ENCODE data around the gene COL4A3.
A peak's percentile ranks its signal among the peaks of the same experiment; 100 is the strongest.

COL4A3 gene

GRCh38 chr2:227287771-227288170 is 123.3 kb downstream of the COL4A3 start:
- DNase-seq = no peak

GRCh38 chr2:227292314-227292713 is 127.9 kb downstream of the COL4A3 start:
- no peak for DNase-seq

GRCh38 chr2:227293531-227293930 is 129.1 kb downstream of the COL4A3 start:
- DNase-seq = no peak

- DNase-seq = no peak
These were observed 131.4 kb downstream of the COL4A3 start for GRCh38 chr2:227295806-227296205.

GRCh38 chr2:227296671-227297405 is 132.4 kb downstream of the COL4A3 start:
- no peak for DNase-seq

- no peak for DNase-seq
These were observed 137.1 kb downstream of the COL4A3 start for GRCh38 chr2:227301523-227301922.

GRCh38 chr2:227308784-227309183 is 144.4 kb downstream of the COL4A3 start:
- DNase-seq = no peak

GRCh38 chr2:227310756-227311110 is 146.3 kb downstream of the COL4A3 start:
- DNase-seq = no peak

- DNase-seq = no peak
These were observed 147.6 kb downstream of the COL4A3 start for GRCh38 chr2:227311861-227312506.

GRCh38 chr2:227312579-227312978 is 148.2 kb downstream of the COL4A3 start:
- DNase-seq = no peak

- DNase-seq = no peak
These were observed 148.9 kb downstream of the COL4A3 start for GRCh38 chr2:227313310-227313709.

GRCh38 chr2:227317834-227318233 is 153.4 kb downstream of the COL4A3 start:
- DNase-seq = no peak

GRCh38 chr2:227320305-227321094 is 156.1 kb downstream of the COL4A3 start:
- no peak for DNase-seq

GRCh38 chr2:227322530-227323205 is 158.2 kb downstream of the COL4A3 start:
- no peak for DNase-seq

GRCh38 chr2:227323818-227324217 is 159.4 kb downstream of the COL4A3 start:
- DNase-seq = no peak

- DNase-seq = peak in 7 of 51 donors; percentile 2 to 40 (median 28)
These were observed 160.2 kb downstream of the COL4A3 start for GRCh38 chr2:227324642-227324994.

GRCh38 chr2:227324995-227325838 is 160.8 kb downstream of the COL4A3 start, which contains the start of gene MFF:
MFF (plus strand) TSS chr2:227325251; CDS start chr2:227330666, 5,415 bp downstream.
- DNase-seq = peak; percentile 63 to 94 (median 86)

- peak in 22 of 51 donors; percentile 5 to 63 (median 32) for DNase-seq
These were observed 161.4 kb downstream of the COL4A3 start for GRCh38 chr2:227325839-227326195.

GRCh38 chr2:227326783-227327182 is 162.4 kb downstream of the COL4A3 start:
- no peak for DNase-seq

GRCh38 chr2:227335713-227336112 is 171.3 kb downstream of the COL4A3 start:
- DNase-seq = peak in 4 of 51 donors; percentile 5 to 34 (median 33)

- no peak for DNase-seq
These were observed 173.0 kb downstream of the COL4A3 start for GRCh38 chr2:227337442-227337841.
